Panc1 (cell line): ENCODE data around the gene NPSR1. TPM values are rescaled to one million over a fixed set of nuclear protein-coding genes. Genes with fewer than 3 reads are reported as not detected.

Source experiments
- ATAC-seq: fragments of 200-7000 bp; cut with Tn5 transposase; 2 replicates; pipeline ENCODE4 v1.9.1; 2020; ENCODE audit warnings: mild to moderate bottlenecking, moderate library complexity
- BruUV-seq: library from RNA; stranded (reverse); fragments of 400-500 nt; replicated peaks from 2 replicates; lab custom pipeline; 2021; lab: Mats Ljungman, UMichigan
- CTCF ChIA-PET: fragments of 300-600 bp; sonication (Branson Sonifier 250); formaldehyde crosslinking; loops from one replicate; lab custom pipeline; 2022; ENCODE audit warnings: antibody characterized with exemption; lab: Charles Lee
- POLR2A ChIA-PET: fragments of 300-600 bp; sonication (Branson Sonifier 250); formaldehyde crosslinking; loops from one replicate; lab custom pipeline; 2022; ENCODE audit warnings: antibody characterized with exemption; lab: Charles Lee
- DNase-seq: peaks from one replicate; pipeline ENCODE4 v3.0.0-alpha.2; 2010; ENCODE audit warnings: low read depth, low spot score
- H3K27ac ChIP-seq: 2 replicates; pipeline ENCODE4 v1.5.1; 2011; ENCODE audit warnings: mild to moderate bottlenecking, low read length, inconsistent platforms
- H3K27me3 ChIP-seq: fragments of 200-500 bp; sonication (Bioruptor generic); 2 replicates; pipeline ENCODE4 v1.6.0; 2014; ENCODE audit warnings: low read length, inconsistent platforms; ENCODE audit not compliant: control insufficient read depth, insufficient read depth
- H3K36me3 ChIP-seq: fragments of 200-500 bp; sonication (Bioruptor generic); 2 replicates; pipeline ENCODE4 v1.5.1; 2014; ENCODE audit warnings: inconsistent platforms, mild to moderate bottlenecking, low read length, moderate library complexity; ENCODE audit not compliant: control insufficient read depth, insufficient read depth
- H3K4me1 ChIP-seq: 2 replicates; pipeline ENCODE4 v1.5.1; 2011; ENCODE audit warnings: inconsistent platforms, mild to moderate bottlenecking, low read length, moderate library complexity; ENCODE audit not compliant: control insufficient read depth, insufficient read depth
- H3K4me3 ChIP-seq, 2 experiments: 2 replicates each; pipeline ENCODE4 v1.5.1; 2011 to 2012; ENCODE audit warnings: low read depth in 2 of 2, low read length in 2 of 2, mild to moderate bottlenecking in 2 of 2, inconsistent platforms in 1 of 2, moderate library complexity in 1 of 2
- H3K9me3 ChIP-seq: fragments of 200-500 bp; sonication (Bioruptor generic); 2 replicates; pipeline ENCODE4 v1.5.1; 2014; ENCODE audit warnings: low read depth, mild to moderate bottlenecking, inconsistent platforms, low read length, moderate library complexity; ENCODE audit not compliant: control insufficient read depth, insufficient read depth
- POLR2AphosphoS5 ChIP-seq: IDR thresholded peaks from 2 replicates; pipeline ENCODE4 v1.6.1; 2012; ENCODE audit warnings: mild to moderate bottlenecking, low read depth, low read length, moderate library complexity
- SIN3A ChIP-seq: IDR thresholded peaks from 2 replicates; pipeline ENCODE4 v1.6.1; 2012; ENCODE audit warnings: low read depth, mild to moderate bottlenecking, low read length, moderate library complexity, borderline replicate concordance; ENCODE audit not compliant: insufficient read depth
- TCF7L2 ChIP-seq: IDR thresholded peaks from 2 replicates; pipeline ENCODE4 v1.6.1; 2011; ENCODE audit warnings: mild to moderate bottlenecking, low read depth, low read length, inconsistent platforms
- in situ Hi-C: cut with HindIII; loops from 2 replicates; pipeline ENCODE4 v1.10.0; 2016; ENCODE audit warnings: low sequenced_read_pairs, low pct_unique_long_range_greater_than_20kb
- intact Hi-C: fragments of 100-400 bp; cut with micrococcal nuclease; formaldehyde crosslinking; loops from one replicate; pipeline ENCODE4 v1.10.0; 2022; ENCODE audit not compliant: unreplicated experiment
- total RNA-seq: library from RNA; stranded (reverse); gene quantifications from one replicate; pipeline ENCODE4 v1.2.1, GENCODE V29; 2021; ENCODE audit not compliant: unreplicated experiment
- TF ChIP-seq, protein P1 (sequence below), 2 experiments: IDR thresholded peaks; 2 replicates each; pipeline ENCODE4 v1.6.1; 2011 to 2012; ENCODE audit warnings: low read depth in 2 of 2, control low read depth in 1 of 2, low read length in 1 of 2, mild to moderate bottlenecking in 1 of 2, moderate library complexity in 1 of 2; ENCODE audit not compliant: insufficient read depth in 1 of 2
- TF ChIP-seq, protein P2 (sequence below): fragments of 450-650 bp; IDR thresholded peaks from 2 replicates; pipeline ENCODE4 v1.5.1; 2017; ENCODE audit warnings: mild to moderate bottlenecking

Gene NPSR1
- total RNA-seq, 1 experiment from 2014 or later, result not detected

GRCh38 chr7:34727464-34727995 is 69.5 kb downstream of the NPSR1 start:
- DNase-seq (peak; percentile 47), ATAC-seq (no peak)
- Histone ChIP-seq H3K36me3 (no peaks in the 10 kb centered on the region), H3K4me3 (no peak overlapping the region), H3K27me3 (no peaks in the 10 kb centered on the region), H3K9me3 (no peaks in the 10 kb centered on the region), H3K27ac (no peak overlapping the region), H3K4me1 (no peaks in the 10 kb centered on the region)
- in situ Hi-C loops (no loop called here), intact Hi-C loops (no loop called here)
- ChIA-PET POLR2A (no interaction called here), CTCF (no interaction called here)
- BruUV-seq, result no TSS peak
- TF ChIP-seq POLR2AphosphoS5, result no peak
- no peak for TF ChIP-seq TCF7L2
- TF ChIP-seq, protein P1, sequence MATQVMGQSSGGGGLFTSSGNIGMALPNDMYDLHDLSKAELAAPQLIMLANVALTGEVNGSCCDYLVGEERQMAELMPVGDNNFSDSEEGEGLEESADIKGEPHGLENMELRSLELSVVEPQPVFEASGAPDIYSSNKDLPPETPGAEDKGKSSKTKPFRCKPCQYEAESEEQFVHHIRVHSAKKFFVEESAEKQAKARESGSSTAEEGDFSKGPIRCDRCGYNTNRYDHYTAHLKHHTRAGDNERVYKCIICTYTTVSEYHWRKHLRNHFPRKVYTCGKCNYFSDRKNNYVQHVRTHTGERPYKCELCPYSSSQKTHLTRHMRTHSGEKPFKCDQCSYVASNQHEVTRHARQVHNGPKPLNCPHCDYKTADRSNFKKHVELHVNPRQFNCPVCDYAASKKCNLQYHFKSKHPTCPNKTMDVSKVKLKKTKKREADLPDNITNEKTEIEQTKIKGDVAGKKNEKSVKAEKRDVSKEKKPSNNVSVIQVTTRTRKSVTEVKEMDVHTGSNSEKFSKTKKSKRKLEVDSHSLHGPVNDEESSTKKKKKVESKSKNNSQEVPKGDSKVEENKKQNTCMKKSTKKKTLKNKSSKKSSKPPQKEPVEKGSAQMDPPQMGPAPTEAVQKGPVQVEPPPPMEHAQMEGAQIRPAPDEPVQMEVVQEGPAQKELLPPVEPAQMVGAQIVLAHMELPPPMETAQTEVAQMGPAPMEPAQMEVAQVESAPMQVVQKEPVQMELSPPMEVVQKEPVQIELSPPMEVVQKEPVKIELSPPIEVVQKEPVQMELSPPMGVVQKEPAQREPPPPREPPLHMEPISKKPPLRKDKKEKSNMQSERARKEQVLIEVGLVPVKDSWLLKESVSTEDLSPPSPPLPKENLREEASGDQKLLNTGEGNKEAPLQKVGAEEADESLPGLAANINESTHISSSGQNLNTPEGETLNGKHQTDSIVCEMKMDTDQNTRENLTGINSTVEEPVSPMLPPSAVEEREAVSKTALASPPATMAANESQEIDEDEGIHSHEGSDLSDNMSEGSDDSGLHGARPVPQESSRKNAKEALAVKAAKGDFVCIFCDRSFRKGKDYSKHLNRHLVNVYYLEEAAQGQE (IDR thresholded peaks at IDR 0.05; ENCODE audit: insufficient read depth in 1 of 2, low read depth in 2 of 2, low read length in 1 of 2), result no peak
- TF ChIP-seq SIN3A, result no peak
- TF ChIP-seq, protein P2, sequence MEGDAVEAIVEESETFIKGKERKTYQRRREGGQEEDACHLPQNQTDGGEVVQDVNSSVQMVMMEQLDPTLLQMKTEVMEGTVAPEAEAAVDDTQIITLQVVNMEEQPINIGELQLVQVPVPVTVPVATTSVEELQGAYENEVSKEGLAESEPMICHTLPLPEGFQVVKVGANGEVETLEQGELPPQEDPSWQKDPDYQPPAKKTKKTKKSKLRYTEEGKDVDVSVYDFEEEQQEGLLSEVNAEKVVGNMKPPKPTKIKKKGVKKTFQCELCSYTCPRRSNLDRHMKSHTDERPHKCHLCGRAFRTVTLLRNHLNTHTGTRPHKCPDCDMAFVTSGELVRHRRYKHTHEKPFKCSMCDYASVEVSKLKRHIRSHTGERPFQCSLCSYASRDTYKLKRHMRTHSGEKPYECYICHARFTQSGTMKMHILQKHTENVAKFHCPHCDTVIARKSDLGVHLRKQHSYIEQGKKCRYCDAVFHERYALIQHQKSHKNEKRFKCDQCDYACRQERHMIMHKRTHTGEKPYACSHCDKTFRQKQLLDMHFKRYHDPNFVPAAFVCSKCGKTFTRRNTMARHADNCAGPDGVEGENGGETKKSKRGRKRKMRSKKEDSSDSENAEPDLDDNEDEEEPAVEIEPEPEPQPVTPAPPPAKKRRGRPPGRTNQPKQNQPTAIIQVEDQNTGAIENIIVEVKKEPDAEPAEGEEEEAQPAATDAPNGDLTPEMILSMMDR, result no peak

- intact Hi-C loops, result no loop called here
- H3K27me3 ChIP-seq, result no peaks in the 10 kb centered on the region
- no peaks in the 10 kb centered on the region for H3K36me3 ChIP-seq
- H3K9me3 ChIP-seq, result no peaks in the 10 kb centered on the region
- no peak overlapping the region for H3K4me3 ChIP-seq
- in situ Hi-C loops, result no loop called here
- H3K4me1 ChIP-seq, result no peaks in the 10 kb centered on the region
- ChIA-PET CTCF (no interaction called here), POLR2A (no interaction called here)
- TF ChIP-seq, protein P2, result no peak
- TF ChIP-seq TCF7L2 (no peak), SIN3A (no peak), POLR2AphosphoS5 (no peak)
- TF ChIP-seq, protein P1 (IDR thresholded peaks at IDR 0.05; ENCODE audit: insufficient read depth in 1 of 2, low read depth in 2 of 2, low read length in 1 of 2), result no peak
- ATAC-seq (no peak), DNase-seq (no peak)
- no TSS peak for BruUV-seq
- no peak overlapping the region for H3K27ac ChIP-seq
Observed at GRCh38 chr7:34728156-34728555, 70.1 kb downstream of the NPSR1 start.
